Cardiac septum (tissue), 1 donor: ENCODE measurements around the gene PLCH1. TPM values are rescaled to one million over a fixed set of nuclear protein-coding genes. Genes with fewer than 3 reads are reported as not detected.

ENCODE experiments used
- DNase-seq: peaks from one replicate; pipeline ENCODE4 v3.0.0-alpha.2; 2020; ENCODE audit warnings: low spot score
- intact Hi-C: fragments of 100-400 bp; cut with DNase I; formaldehyde crosslinking; loops from one replicate; pipeline ENCODE4 v1.14.0; 2022
- total RNA-seq: library from RNA; stranded (reverse); fragmentation: NEBNext Ultra II Directional; extraction: Animal tissue kit (Norgen Biotek cat#: 25700); gene quantifications from one replicate; pipeline ENCODE4 v1.2.1, GENCODE V29; 2021
- donor health status: DM: no; HTN: no; CAD: no.

Gene PLCH1
- total RNA-seq, 1 donor from 2014 or later = 0.16 TPM

DNA sequence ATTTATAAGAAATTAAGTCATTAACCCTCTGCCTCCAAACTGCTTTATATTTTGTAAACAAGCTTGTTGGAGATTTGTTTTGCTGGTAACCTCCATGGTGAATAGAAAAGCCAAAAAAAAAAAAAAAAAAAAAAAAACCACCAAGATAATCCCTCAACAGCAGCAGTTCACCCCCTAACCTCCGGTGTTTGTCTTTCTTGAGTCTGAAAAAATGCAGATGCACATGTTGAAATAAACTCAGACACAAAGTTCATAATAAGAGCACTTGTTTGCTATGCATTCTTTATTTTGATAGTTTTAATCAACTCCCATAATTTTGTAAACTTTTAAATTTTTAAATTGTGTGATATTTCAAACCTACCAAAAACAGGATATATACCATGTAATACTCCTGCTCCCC, 1.8 kb upstream of the PLCH1 start:
- intact Hi-C loops = loop anchor here (5.0 kb wide), 1 partner anchor 111 kb away; no protein-coding TSS in a partner anchor
- DNase-seq = no peak

DNA sequence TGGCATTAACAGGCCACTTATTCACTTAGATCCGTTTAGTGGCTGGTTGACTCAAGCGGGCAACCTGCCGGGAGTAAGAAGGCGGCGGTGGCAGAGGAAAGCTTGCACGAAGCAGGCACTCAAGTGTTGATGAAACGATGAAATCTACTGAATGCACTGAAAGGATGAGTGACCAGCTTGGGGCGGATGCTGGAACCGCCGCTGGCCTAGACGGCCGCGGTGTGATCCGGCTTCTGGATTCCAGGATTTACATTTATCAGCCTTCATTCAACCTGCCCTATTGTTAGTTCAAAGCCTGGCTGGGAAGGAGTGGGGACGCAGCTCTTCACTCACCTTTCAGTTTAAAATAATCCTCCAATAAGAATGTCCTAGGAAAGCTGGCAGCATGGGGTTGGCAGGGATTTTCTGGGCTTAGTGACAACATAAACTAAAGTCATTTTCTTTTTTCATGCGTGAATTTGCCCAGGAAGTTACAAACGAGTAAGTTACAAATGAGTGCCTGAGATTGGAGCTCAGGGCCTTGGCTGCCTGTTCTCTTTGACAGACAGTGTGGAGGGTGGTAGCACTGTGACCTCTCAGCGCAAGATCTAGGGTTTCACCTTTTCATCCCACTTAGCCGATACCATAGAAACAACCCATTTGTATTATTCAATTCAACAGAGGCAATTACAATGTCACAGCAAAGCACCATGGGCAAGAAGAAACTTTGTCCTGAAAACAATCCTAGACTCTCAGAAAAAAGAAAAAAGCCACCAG, 1.1 kb upstream of the PLCH1 start:
- DNase-seq = no peak
- intact Hi-C loops = loop anchor here (5.0 kb wide), 1 partner anchor 111 kb away; no protein-coding TSS in a partner anchor

DNA sequence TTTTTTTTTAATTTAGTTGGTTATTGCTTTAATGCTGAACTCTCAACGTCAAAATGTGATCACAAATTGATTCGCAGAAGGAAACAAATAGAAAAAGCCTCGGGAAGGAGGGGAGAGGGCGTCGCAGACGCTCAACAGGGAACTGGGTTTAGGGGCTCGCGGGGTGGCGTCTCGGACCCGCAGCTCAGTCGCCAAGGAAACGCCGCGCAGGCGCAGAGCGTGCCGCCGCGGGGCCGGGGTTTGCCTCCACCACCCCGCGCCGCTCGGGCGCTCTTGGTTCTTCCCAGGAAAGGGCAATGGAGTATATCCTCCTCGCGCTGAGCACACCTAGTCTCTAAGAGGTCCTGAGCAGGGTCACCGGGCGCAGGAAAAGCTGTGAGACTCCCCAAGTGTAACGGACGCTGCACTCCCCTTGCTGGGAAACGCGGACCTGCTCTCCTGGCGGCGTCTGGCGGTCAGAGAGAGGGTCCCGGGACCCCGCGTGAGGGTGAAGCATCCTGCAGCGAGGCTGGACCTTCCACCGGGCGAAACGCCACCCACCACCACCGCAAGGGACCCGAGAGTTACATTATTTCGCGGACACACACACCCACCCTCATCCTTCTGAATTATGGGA, 753 bp downstream of the PLCH1 start:
- intact Hi-C loops = no loop called here
- DNase-seq = no peak

DNA sequence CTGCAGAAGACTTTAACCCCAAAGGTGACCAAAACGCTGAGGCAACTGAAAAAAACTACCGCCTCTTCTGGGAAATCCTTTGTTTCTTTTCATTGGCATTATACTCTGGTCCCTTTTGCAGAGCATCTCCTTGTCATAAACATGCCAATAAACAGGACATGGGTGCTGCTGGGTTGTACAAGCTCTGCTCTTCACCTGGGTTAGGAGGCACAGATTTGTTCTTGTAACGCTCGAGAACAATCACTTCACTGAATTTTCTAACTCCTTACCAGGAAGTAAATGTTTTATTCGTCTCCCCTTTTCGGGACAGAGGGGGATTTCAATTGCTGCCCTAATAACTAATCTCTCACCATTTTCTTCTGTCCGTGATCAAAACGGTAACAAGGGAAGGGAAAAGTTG, 1.3 kb downstream of the PLCH1 start:
- intact Hi-C loops = no loop called here
- no peak for DNase-seq

DNA sequence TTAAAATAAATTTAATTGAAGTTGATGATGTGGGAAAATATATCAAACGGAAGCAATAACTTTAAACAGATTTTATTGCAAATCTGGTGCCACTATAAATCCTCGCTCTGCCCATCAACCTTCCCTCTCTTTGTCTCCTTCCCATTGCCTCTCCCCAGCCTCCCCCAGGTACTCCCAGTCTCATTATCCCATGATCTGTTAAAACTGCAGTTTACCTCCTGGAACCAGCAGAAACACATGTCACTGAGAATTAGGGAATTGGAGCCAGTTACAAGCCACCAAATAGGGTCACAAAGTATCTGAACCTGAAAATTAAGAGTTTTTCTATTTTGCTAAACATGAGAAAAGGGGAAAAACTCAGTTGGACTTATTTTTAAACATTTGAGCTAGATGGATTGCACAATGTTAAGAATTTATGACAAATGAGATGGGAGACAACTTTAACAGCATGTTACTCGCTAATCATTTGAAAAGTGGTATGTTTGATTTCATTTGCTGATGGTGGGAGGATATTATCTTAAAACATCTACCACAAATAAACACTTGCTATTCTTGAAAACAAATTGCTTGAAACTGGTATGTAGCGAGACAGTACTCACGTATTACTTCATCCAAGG, 2.4 kb downstream of the PLCH1 start:
- no peak for DNase-seq
- intact Hi-C loops = no loop called here

DNA sequence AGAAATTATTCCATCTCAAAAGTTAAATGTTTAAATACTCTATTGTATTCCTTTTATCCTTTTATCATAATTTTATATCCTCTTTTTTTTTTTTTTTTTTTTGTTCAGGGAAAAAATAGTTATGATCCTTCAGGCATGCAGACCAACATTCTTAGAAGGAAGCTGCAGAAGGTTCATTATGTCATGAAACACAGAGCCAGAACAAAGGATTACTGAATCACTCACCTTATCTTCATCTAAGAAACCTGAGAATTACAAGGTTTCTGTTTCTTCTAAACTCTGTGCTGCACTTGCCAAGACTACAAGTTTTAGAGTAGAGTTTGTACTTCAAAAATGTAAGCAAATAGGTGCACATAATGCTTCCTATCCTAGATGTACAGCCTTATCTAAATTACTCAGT, 3.3 kb downstream of the PLCH1 start:
- DNase-seq = no peak
- intact Hi-C loops = no loop called here

DNA sequence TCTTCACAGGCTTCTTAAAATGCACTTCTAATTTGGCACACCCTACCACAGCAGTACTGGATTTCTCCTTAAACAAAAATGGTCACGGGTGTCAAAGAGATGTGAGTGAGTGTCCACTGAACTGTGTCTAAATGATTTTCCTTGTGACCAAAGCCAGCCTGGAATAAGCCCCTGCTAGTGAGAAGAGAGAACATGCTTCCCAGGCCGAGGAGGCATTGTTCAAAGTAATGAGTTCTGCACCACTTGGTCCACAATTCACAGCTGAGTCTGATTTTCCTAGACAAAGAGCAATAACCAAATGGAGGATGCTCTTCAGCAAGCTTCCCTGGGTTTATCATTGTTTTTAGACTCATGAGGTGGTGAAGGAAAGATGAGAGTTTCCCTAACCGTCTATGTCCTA, 3.8 kb downstream of the PLCH1 start:
- DNase-seq = no peak
- intact Hi-C loops = no loop called here

DNA sequence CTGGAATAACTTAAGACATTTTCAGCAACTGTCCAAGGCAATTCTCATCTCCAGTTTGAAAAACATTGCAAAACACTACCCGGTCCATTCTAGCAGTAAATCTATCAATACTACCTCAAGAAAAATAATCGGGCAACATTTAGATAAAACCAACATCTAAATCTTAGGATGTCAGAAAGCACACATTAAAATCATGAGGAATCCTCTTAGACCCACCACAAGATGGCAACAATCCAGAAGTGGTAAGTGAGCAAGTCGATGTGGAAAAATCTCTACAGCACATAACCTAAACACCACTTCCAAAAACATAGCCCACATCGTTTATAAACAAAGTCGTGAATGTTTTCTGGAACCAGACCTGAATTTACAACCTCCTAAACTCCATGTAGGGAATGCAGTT, 5.7 kb downstream of the PLCH1 start:
- no peak for DNase-seq
- intact Hi-C loops = no loop called here

DNA sequence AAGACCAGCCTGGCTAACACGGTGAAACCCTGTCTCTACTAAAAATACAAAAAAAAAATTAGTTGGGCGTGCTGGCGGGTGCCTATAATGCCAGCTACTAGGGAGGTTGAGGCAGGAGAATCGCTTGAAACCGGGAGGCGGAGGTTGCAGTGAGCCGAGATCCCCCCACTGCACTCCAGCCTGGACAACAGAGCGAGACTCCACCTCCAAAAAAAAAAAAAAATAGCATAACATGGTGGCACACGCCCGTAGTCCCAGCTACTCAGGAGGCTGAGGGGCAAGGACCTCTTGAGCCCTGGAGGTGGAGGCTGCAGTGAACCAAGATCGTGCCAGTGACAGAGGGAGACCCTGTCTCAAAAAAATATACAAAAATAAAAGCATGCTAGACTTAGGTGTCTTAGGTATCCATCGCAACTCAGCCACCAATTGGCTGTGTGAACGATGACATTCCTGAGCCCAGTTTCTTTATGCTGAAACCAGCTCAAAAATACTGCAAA, 6.2 kb downstream of the PLCH1 start:
- DNase-seq = no peak
- intact Hi-C loops = no loop called here

DNA sequence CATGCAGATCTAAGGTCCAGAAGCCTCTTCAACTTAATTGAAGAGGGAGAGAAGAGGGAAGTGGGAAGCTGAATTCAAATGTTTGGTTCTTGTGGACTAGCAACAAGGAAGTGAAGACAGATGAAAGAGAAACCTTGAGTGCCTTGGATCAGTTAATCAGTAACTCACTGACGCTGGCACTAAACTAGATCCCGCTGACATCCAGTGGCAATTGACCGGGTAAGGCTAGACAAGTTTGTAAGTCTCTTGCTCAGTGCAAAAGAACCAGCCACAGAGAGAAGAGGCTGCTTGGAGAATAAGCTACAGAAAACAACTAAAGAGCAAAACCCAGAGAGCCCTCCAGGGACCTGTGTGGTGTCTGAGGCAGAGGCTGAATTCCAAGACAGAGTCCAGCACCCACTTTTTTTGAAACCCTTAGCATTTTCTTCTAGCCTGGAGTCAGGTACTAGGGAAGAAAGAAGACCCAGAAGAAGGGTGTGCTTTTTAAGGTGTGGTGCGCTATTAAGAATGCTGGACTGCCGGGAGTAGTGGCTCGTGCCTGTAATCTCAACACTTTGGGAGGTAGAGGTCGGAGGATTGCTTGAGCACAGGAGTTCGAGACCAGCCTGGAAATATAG, 6.9 kb downstream of the PLCH1 start:
- no peak for DNase-seq
- intact Hi-C loops = no loop called here

DNA sequence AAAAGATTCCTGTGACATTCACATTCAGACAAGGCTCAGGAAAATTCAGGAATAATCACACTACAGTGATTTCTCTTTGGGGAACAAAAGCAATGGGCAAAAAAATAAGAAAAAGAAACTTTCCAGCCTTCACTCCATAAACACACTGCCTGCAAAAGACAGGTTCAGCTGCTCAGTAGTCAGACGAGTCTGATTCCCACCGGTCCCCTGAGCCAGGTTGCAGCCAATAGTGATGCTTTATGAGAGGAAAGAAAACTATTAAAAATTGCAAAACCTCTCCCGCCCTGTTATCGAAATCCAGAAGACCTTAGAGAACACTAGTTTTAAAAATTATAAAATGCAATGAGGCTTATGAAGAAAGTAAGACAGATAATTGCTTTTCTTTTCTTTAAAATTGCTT, 8.5 kb downstream of the PLCH1 start:
- no peak for DNase-seq
- intact Hi-C loops = no loop called here

DNA sequence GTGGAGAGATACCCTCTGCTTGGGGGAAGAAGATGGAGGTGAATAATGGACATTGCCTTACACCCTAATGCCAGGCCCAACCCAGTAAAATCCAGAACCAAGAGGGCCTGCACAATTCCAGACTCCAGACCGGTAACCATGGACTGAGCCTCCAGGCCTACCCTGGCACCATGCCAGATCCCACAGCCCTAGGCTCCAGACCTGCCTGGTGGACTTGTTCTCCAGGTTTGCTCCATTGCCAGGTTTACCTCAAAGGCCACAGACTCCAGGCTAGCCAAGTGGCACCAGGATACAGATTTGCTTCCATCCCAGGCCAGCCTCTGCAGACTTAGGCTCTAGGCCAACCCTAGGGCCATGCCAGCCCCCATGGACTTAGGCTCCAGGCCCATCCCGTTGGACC, 14.0 kb downstream of the PLCH1 start:
- intact Hi-C loops = no loop called here
- no peak for DNase-seq

DNA sequence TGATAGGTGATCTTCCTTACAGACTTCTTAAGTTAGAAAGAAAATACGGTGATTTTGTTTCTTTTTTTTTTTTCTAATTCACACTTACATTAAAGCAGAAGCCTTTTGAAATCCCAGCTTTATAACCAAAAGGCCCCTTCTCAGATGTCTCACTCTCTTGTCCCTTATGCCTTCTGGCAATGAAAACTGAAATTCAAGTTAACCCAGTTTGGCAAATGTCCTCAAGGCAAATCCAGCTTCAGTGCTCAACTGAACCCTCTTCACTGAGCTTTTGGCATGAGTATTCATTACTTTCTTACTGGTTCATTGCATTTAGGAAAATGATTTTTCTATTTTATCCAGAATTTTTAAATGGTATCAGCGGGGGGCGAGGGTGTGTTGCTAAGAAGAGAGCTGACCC, 17.0 kb downstream of the PLCH1 start:
- intact Hi-C loops = no loop called here
- no peak for DNase-seq

DNA sequence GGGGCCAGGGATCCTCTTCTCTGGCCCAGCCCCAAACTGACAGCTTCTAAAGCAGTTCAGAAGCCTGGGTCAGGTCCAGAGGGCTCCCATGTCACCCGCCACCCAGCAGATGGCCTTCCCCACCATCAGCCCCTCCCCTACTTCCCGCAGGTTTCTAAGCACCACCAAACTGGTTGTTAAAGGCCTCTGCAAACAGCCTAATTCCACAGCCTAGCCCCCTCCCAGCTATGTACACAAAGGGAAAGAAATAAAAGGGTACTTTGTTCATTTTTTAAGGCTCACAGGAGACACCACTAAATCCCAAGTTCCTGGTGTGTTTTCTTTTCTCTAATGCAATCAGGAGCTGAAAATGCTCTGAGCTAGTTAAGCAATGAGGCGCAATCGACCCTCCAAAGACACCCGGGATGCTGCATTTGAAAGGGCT, 30.6 kb downstream of the PLCH1 start:
- intact Hi-C loops = no loop called here
- DNase-seq = no peak

DNA sequence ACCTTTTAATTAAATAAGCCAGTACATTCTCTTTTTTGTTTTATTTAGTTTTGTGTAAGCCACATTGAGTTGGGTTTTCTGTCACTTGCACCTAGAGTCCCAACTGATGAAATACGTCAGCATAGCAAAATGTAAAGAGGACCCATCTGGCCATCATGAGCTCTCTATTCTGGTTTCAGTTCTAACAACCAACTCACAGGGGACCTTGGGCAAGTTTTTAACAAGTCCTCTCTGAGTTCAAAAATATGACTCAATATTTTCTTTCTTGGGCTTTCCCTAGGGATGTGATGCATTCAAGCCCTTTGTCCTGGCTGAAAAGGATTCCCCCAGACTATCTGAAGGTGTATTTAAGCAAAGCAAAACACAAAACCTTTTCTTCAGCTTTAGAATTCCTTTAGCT, 32.9 kb downstream of the PLCH1 start:
- intact Hi-C loops = no loop called here
- DNase-seq = no peak

DNA sequence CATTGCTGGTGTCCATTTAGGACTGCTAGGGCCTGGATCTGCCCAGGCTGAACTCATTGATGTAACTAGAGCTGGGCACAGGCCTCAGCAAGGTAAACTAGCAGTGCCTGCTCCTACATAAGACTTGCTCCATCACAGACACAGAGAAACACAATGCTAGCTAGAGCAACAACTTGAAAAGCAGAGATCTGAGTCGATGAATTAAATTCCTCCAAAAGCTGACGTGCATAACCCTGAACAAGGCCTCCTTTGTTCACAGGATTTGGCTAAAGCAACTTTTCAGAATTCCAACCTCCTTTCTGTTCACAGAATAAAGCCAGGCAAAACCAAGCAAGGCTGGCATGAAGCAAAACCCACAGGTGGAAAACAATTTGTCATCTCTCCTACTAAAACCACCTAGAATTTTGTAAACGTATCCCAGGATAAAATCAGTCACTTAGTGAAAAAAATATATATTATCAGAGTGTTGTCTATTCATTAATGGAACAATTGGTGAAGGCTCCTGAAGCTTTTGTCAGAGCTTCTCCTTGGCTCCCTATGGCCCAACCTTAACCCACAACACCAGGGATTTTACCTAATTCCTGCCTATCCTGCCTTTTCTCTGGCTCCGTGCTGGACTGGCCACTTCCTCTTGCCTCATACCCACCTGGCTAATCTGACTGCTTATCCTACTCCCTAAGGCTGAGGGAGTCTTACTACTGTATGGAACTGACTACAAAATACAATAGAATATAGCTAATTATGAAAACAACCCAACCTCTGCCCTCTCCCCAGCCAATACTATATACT, 39.9 kb downstream of the PLCH1 start:
- intact Hi-C loops = loop anchor here (10.0 kb wide), 1 partner anchor 1370 kb away; no protein-coding TSS in a partner anchor
- DNase-seq = no peak

DNA sequence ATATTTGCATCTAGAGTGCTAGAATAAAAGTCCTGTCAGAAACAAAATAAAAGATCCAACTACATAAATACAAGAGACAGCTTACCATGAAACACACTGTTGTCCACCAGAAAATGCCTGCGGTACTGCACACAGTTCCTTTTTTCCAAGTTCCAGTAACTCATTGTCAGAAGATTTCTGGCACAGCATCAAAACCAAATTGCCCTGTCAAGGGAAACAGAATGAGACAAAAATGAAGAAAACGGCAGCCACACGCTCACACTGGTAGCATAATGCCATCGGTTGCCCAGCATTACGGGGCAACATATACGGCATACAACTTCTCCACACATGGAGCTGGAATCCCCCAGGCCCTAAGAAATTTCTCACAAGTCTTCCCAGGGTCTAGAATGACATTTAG, 40.8 kb downstream of the PLCH1 start:
- DNase-seq = no peak
- intact Hi-C loops = loop anchor here (10.0 kb wide), 1 partner anchor 1369 kb away; no protein-coding TSS in a partner anchor

DNA sequence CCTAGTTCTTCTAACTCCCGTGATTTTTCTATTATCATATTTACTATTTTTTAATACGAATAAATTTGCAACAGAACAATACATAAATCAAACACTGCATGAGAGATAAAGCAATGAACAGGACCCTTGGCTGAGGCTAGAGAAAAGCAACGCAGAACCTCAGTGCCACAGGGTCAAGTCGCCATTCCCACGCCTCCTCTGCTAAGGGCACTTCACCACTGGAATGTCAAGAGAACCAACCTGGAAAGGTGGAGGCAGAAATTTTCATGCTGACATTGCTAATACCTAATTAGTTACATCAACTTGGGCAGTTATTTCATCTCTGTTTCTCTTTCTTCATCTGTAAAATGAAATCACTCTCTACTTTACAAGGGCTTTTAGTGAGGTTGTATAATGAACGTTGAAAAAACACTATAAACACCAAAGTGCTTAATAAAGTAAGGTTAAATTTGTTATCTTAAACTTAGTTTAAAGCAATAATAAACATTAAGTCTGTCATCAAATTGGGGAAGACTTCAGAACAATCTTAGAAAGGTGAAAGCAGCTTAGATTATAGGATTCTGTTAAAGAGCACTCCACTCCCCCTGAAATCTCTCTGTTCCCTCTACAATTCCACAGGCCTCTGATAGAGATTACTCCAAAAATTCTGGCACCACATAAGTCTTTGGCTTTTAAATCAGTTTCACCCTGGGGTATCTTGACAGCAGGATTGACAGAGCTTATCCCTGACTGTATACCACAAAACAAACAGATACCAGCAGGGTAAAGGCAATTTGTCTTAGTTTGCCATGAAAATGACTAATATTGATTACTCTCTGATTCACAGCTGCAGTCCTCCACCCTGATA, 41.9 kb downstream of the PLCH1 start:
- DNase-seq = no peak
- intact Hi-C loops = loop anchor here (2.0 to 10.0 kb wide), 3 partner anchors 320 to 1368 kb away; no protein-coding TSS in a partner anchor
